Trophoblast cell (in vitro differentiated cells and primary cell): ENCODE data around the gene IL1R2.

Experiments
- DNase-seq, 2 donors: peaks; one replicate each; pipeline ENCODE4 v3.0.0-alpha.2; 2016
- H2AFZ ChIP-seq: 2 replicates; pipeline ENCODE4 v1.6.1; 2013; ENCODE audit warnings: low read length, moderate library complexity, mild to moderate bottlenecking; ENCODE audit not compliant: insufficient read depth, poor library complexity
- H2AK5ac ChIP-seq: 2 replicates; pipeline ENCODE4 v1.6.1; 2013; ENCODE audit warnings: mild to moderate bottlenecking, low read length
- H2BK120ac ChIP-seq: 2 replicates; pipeline ENCODE4 v1.6.1; 2013; ENCODE audit warnings: low read length, mild to moderate bottlenecking, moderate library complexity; ENCODE audit not compliant: insufficient read depth, poor library complexity
- H2BK12ac ChIP-seq: 2 replicates; pipeline ENCODE4 v1.6.1; 2013; ENCODE audit warnings: mild to moderate bottlenecking, low read length, moderate library complexity
- H2BK5ac ChIP-seq: 2 replicates; pipeline ENCODE4 v1.6.1; 2013; ENCODE audit warnings: low read length, low read depth, moderate library complexity, mild to moderate bottlenecking; ENCODE audit not compliant: poor library complexity
- H3K14ac ChIP-seq: 2 replicates; pipeline ENCODE4 v1.6.1; 2013; ENCODE audit warnings: mild to moderate bottlenecking, low read length
- H3K18ac ChIP-seq: 2 replicates; pipeline ENCODE4 v1.6.1; 2013; ENCODE audit warnings: mild to moderate bottlenecking, low read length
- H3K23ac ChIP-seq: 2 replicates; pipeline ENCODE4 v1.6.1; 2013; ENCODE audit warnings: low read length
- H3K27ac ChIP-seq: 2 replicates; pipeline ENCODE4 v1.5.1; 2013; ENCODE audit warnings: low read depth, mild to moderate bottlenecking, inconsistent platforms, low read length, moderate library complexity
- H3K27me3 ChIP-seq: 2 replicates; pipeline ENCODE4 v1.6.1; 2013; ENCODE audit warnings: inconsistent platforms, mild to moderate bottlenecking, low read length, moderate library complexity; ENCODE audit not compliant: insufficient read depth
- H3K36me3 ChIP-seq, 2 experiments: 1 replicate in 1 of 2; 2 replicates in 1 of 2; pipeline ENCODE4 v1.6.1; 2013; ENCODE audit warnings: low read length in 2 of 2, mild to moderate bottlenecking in 2 of 2, moderate library complexity in 1 of 2; ENCODE audit not compliant: insufficient read depth in 2 of 2, control insufficient read depth in 1 of 2
- H3K4ac ChIP-seq: 2 replicates; pipeline ENCODE4 v1.6.1; 2013; ENCODE audit warnings: low read depth, mild to moderate bottlenecking, low read length, moderate library complexity
- H3K4me1 ChIP-seq, 2 experiments: 1 replicate in 1 of 2; 2 replicates in 1 of 2; pipeline ENCODE4 v1.6.1; 2013; ENCODE audit warnings: low read length in 2 of 2, mild to moderate bottlenecking in 2 of 2, moderate library complexity in 1 of 2; ENCODE audit not compliant: insufficient read depth in 2 of 2, control insufficient read depth in 1 of 2
- H3K4me2 ChIP-seq: 2 replicates; pipeline ENCODE4 v1.6.1; 2013; ENCODE audit warnings: inconsistent platforms, mild to moderate bottlenecking, low read length, moderate library complexity
- H3K4me3 ChIP-seq: 2 replicates; pipeline ENCODE4 v1.5.1; 2013; ENCODE audit warnings: mild to moderate bottlenecking, low read depth, low read length, inconsistent platforms
- H3K79me1 ChIP-seq: one replicate; pipeline ENCODE4 v1.6.1; 2013; ENCODE audit warnings: low read length
- H3K79me2 ChIP-seq: 2 replicates; pipeline ENCODE4 v1.6.1; 2013; ENCODE audit warnings: low read length, mild to moderate bottlenecking; ENCODE audit not compliant: control insufficient read depth, insufficient read depth, poor library complexity
- H3K9ac ChIP-seq: 2 replicates; pipeline ENCODE4 v1.6.1; 2013; ENCODE audit warnings: mild to moderate bottlenecking, low read length
- H3K9me3 ChIP-seq: 2 replicates; pipeline ENCODE4 v1.6.1; 2013; ENCODE audit warnings: low read depth, mild to moderate bottlenecking, control low read depth, inconsistent platforms, low read length; ENCODE audit not compliant: insufficient read depth
- H4K12ac ChIP-seq: 2 replicates; pipeline ENCODE4 v1.6.1; 2013; ENCODE audit warnings: low read depth, mild to moderate bottlenecking, low read length, moderate library complexity
- H4K8ac ChIP-seq: 2 replicates; pipeline ENCODE4 v1.6.1; 2013; ENCODE audit warnings: low read depth, mild to moderate bottlenecking, low read length, moderate library complexity
- H4K91ac ChIP-seq: one replicate; pipeline ENCODE4 v1.6.1; 2013; ENCODE audit warnings: low read depth, mild to moderate bottlenecking, low read length, moderate library complexity
- WGBS: extraction: QIAGEN DNeasy Blood & Tissue Kit; methylation state at CpG from one replicate; pipeline ENCODE4 v1.1.7; 2013; ENCODE audit warnings: missing lambda C conversion rate; ENCODE audit not compliant: insufficient read length, insufficient coverage; ENCODE audit errors: extremely low coverage; 5-methylcytosine and 5-hydroxymethylcytosine counted together

The IL1R2 gene

GRCh38 chr2:101993772-101994171, 2.0 kb downstream of the IL1R2 start:
- Histone ChIP-seq H3K36me3 (no peaks in the 10 kb centered on the region), H3K4me1 (no peaks in the 10 kb centered on the region)
- no CpG with 5 or more reads among the region's 6 CpGs for WGBS

GRCh38 chr2:101995019-101995418, 3.3 kb downstream of the IL1R2 start:
- Histone ChIP-seq H3K79me2 (no peaks in the 10 kb centered on the region), H3K23ac (no peak overlapping the region), H3K4me2 (no peak overlapping the region), H3K9me3 (no peaks in the 10 kb centered on the region), H4K12ac (no peak overlapping the region), H2AK5ac (no peak overlapping the region), H4K91ac (no peak overlapping the region), H2BK120ac (no peak overlapping the region), H3K4me1 (no peaks in the 10 kb centered on the region), H4K8ac (no peak overlapping the region), H3K79me1 (no peaks in the 10 kb centered on the region), H2BK5ac (no peak overlapping the region), H3K9ac (no peak overlapping the region), H3K27me3 (no peaks in the 10 kb centered on the region), H3K18ac (no peak overlapping the region), H3K27ac (no peak overlapping the region), H2BK12ac (no peak overlapping the region), H3K4ac (no peak overlapping the region), H3K4me3 (no peak overlapping the region), H2AFZ (no peak overlapping the region), H3K14ac (no peak overlapping the region), H3K36me3 (no peaks in the 10 kb centered on the region)
- no CpG with 5 or more reads among the region's 1 CpG for WGBS
- DNase-seq = no peak

More at GRCh38 chr2:101993772-101994171, 2.0 kb downstream of the IL1R2 start:
- Histone ChIP-seq H4K91ac (no peak overlapping the region), H2BK120ac (no peak overlapping the region), H2AK5ac (no peak overlapping the region), H2AFZ (no peak overlapping the region), H3K14ac (no peak overlapping the region), H3K18ac (no peak overlapping the region), H3K79me2 (no peaks in the 10 kb centered on the region), H3K4me2 (no peak overlapping the region), H3K27me3 (no peaks in the 10 kb centered on the region), H3K4me3 (no peak overlapping the region), H3K4ac (no peak overlapping the region), H3K23ac (no peak overlapping the region), H2BK12ac (no peak overlapping the region), H4K8ac (no peak overlapping the region), H4K12ac (no peak overlapping the region), H3K79me1 (no peaks in the 10 kb centered on the region), H3K9me3 (no peaks in the 10 kb centered on the region), H3K27ac (no peak overlapping the region), H3K9ac (no peak overlapping the region), H2BK5ac (no peak overlapping the region)
- DNase-seq = no peak

GRCh38 chr2:101995804-101996203, 4.0 kb downstream of the IL1R2 start:
- no peak overlapping the region for H3K27ac ChIP-seq
- H3K27me3 ChIP-seq = no peaks in the 10 kb centered on the region
- no peak overlapping the region for H2BK5ac ChIP-seq
- no peak overlapping the region for H3K4ac ChIP-seq
- no peaks in the 10 kb centered on the region for H3K79me1 ChIP-seq
- DNase-seq = no peak
- H2BK120ac ChIP-seq = no peak overlapping the region
- no peak overlapping the region for H2AFZ ChIP-seq
- no peak overlapping the region for H4K8ac ChIP-seq
- no peaks in the 10 kb centered on the region for H3K9me3 ChIP-seq
- no CpG with 5 or more reads among the region's 9 CpGs for WGBS
- no peak overlapping the region for H2AK5ac ChIP-seq
- no peaks in the 10 kb centered on the region for H3K36me3 ChIP-seq
- H3K14ac ChIP-seq = no peak overlapping the region
- H3K9ac ChIP-seq = no peak overlapping the region
- H2BK12ac ChIP-seq = no peak overlapping the region
- no peak overlapping the region for H3K4me2 ChIP-seq
- H3K4me3 ChIP-seq = no peak overlapping the region
- H4K12ac ChIP-seq = no peak overlapping the region
- no peak overlapping the region for H3K18ac ChIP-seq
- H4K91ac ChIP-seq = no peak overlapping the region
- no peaks in the 10 kb centered on the region for H3K79me2 ChIP-seq
- H3K23ac ChIP-seq = no peak overlapping the region
- H3K4me1 ChIP-seq = no peaks in the 10 kb centered on the region

GRCh38 chr2:101998556-101998895, 6.8 kb downstream of the IL1R2 start:
- H3K4me1 ChIP-seq = no peaks in the 10 kb centered on the region
- no peak overlapping the region for H3K18ac ChIP-seq
- no peak overlapping the region for H3K4ac ChIP-seq
- H3K79me2 ChIP-seq = no peaks in the 10 kb centered on the region
- H4K91ac ChIP-seq = no peak overlapping the region
- H4K12ac ChIP-seq = no peak overlapping the region
- DNase-seq = no peak
- no peaks in the 10 kb centered on the region for H3K79me1 ChIP-seq
- no peak overlapping the region for H2BK12ac ChIP-seq
- no peak overlapping the region for H2BK120ac ChIP-seq
- no peak overlapping the region for H2AFZ ChIP-seq
- WGBS = no CpG with 5 or more reads among the region's 2 CpGs
- H3K14ac ChIP-seq = no peak overlapping the region
- H3K9ac ChIP-seq = no peak overlapping the region
- no peak overlapping the region for H3K23ac ChIP-seq
- H3K4me2 ChIP-seq = no peak overlapping the region
- no peak overlapping the region for H2AK5ac ChIP-seq
- no peak overlapping the region for H3K27ac ChIP-seq
- H3K27me3 ChIP-seq = no peaks in the 10 kb centered on the region
- H3K36me3 ChIP-seq = no peaks in the 10 kb centered on the region
- no peak overlapping the region for H3K4me3 ChIP-seq
- no peak overlapping the region for H2BK5ac ChIP-seq
- H4K8ac ChIP-seq = no peak overlapping the region
- peaks cover 2% of the 10 kb centered on the region for H3K9me3 ChIP-seq
